Breast epithelium (tissue), 4 donors: ENCODE data around the gene ERP29. TPM values are rescaled to one million over a fixed set of nuclear protein-coding genes. Genes with fewer than 3 reads are reported as not detected.
"Not testable (repeated sequence)": the region's sequence is repeated elsewhere in the genome, so short reads cannot be mapped to it uniquely, and the experiment has no call there.

Experiments
- DNase-seq, 2 donors: peaks; one replicate each; pipeline ENCODE4 v3.0.0-alpha.2; 2019; ENCODE audit warnings: low spot score in 2 of 2
- H3K27ac ChIP-seq, 2 donors: fragments of 200-600 bp; sonication (generic) in 1 of 2; one replicate each; pipeline ENCODE4 v1.5.1; 2016 to 2019; ENCODE audit warnings: mild to moderate bottlenecking in 1 of 2
- H3K27me3 ChIP-seq, 2 donors: fragments of 200-600 bp; sonication (generic) in 1 of 2; one replicate each; pipeline versions ENCODE4 v1.5.1 to v1.6.0; 2017 to 2019; ENCODE audit warnings: control low read depth in 1 of 2, mild to moderate bottlenecking in 1 of 2
- H3K36me3 ChIP-seq: fragments of 200-600 bp; one replicate; pipeline ENCODE4 v1.5.1; 2019
- H3K4me1 ChIP-seq, 2 donors: fragments of 200-600 bp; sonication (generic); one replicate each; pipeline ENCODE4 v1.5.1; 2016 to 2019; ENCODE audit warnings: control low read depth in 1 of 2
- H3K4me3 ChIP-seq, 3 donors: fragments of 200-600 bp; sonication (generic); 1 replicate in 2 of 3; 2 replicates in 1 of 3; pipeline ENCODE4 v1.5.1; 2016 to 2019; ENCODE audit warnings: mild to moderate bottlenecking in 3 of 3, moderate library complexity in 2 of 3
- H3K9me3 ChIP-seq, 2 donors: fragments of 200-600 bp; sonication (generic) in 1 of 2; one replicate each; pipeline ENCODE4 v1.5.1; 2016 to 2019; ENCODE audit warnings: control low read depth in 1 of 2
- POLR2A ChIP-seq: fragments of 450-650 bp; IDR thresholded peaks from one replicate; pipeline ENCODE4 v1.6.1; 2016; ENCODE audit warnings: antibody characterized with exemption, mild to moderate bottlenecking, moderate library complexity
- POLR2AphosphoS5 ChIP-seq, 3 donors: sonication (generic); formaldehyde crosslinking; IDR thresholded peaks; one replicate each; pipeline ENCODE4 v1.6.1; 2017; ENCODE audit warnings: antibody characterized with exemption in 3 of 3
- intact Hi-C: fragments of 100-400 bp; cut with DNase I; formaldehyde crosslinking; loops from one replicate; pipeline ENCODE4 v1.15.1; 2023; ENCODE audit warnings: low total_unique reads
- total RNA-seq, 3 donors: library from RNA; depleted of rRNA; stranded (reverse); fragments of >200 nt; gene quantifications; one replicate each; pipeline ENCODE4 v1.1.0, GENCODE V29; 2016
- TF ChIP-seq, protein P1 (sequence below), 3 donors: fragments of 450-650 bp; IDR thresholded peaks; one replicate each; pipeline ENCODE4 v1.5.1; 2016 to 2017; ENCODE audit warnings: antibody characterized with exemption in 3 of 3, mild to moderate bottlenecking in 3 of 3, moderate library complexity in 3 of 3

ERP29 gene
- total RNA-seq, 3 donors from 2014 or later, result 40.3 to 52.8 (median 41.0) TPM

DNA sequence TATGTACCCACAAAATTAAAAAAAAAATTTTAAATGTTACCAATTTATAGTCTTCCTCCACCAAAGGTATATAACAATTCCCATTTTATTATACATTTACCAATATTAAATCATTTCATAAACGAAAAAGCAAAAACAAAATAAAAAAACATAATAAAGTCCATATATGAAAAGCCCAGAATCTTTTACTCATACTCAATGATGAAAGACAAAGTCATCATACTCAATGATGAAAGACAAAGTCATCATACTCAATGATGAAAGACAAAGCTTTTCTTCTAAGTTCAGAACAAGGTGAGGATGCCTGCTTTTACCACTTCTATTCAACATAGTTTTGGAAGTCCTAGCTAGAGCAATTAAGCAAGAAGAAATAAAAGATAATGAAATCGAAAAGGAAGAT is 28.4 kb upstream of the ERP29 start:
- intact Hi-C loops, result no loop called here
- no peaks in the 10 kb centered on the region for H3K9me3 ChIP-seq
- no peaks in the 10 kb centered on the region for H3K27me3 ChIP-seq
- H3K27ac ChIP-seq, result no peak overlapping the region
- DNase-seq, result no peak
- TF ChIP-seq POLR2A (no peak), POLR2AphosphoS5 (IDR thresholded peaks at IDR 0.05) (no peak)
- TF ChIP-seq, protein P1, sequence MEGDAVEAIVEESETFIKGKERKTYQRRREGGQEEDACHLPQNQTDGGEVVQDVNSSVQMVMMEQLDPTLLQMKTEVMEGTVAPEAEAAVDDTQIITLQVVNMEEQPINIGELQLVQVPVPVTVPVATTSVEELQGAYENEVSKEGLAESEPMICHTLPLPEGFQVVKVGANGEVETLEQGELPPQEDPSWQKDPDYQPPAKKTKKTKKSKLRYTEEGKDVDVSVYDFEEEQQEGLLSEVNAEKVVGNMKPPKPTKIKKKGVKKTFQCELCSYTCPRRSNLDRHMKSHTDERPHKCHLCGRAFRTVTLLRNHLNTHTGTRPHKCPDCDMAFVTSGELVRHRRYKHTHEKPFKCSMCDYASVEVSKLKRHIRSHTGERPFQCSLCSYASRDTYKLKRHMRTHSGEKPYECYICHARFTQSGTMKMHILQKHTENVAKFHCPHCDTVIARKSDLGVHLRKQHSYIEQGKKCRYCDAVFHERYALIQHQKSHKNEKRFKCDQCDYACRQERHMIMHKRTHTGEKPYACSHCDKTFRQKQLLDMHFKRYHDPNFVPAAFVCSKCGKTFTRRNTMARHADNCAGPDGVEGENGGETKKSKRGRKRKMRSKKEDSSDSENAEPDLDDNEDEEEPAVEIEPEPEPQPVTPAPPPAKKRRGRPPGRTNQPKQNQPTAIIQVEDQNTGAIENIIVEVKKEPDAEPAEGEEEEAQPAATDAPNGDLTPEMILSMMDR (IDR thresholded peaks at IDR 0.05), result no peak
- H3K4me1 ChIP-seq, result no peaks in the 10 kb centered on the region
- no peak overlapping the region for H3K4me3 ChIP-seq
- H3K36me3 ChIP-seq, result no peaks in the 10 kb centered on the region

DNA sequence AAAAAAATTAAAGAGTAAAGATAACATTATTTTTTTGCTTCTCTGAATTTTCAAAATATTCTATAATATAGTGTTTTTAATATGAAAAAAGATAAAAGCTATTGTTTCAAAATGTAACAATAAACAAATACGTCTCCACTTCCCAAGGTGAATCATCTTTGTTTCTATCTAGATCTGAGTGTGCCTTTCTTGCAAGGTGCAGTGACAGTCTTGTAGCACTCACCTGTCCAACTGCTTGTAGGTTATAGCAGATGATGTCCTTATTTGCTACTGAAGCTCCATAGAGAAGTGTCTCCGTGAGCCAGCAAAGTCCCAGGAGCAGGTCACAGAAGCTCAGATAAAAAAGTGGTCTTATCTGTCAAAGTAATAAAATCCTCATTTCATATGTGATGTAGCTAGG is 21.7 kb upstream of the ERP29 start:
- Histone ChIP-seq H3K4me3 (no peak overlapping the region), H3K27me3 (no peaks in the 10 kb centered on the region), H3K9me3 (no peaks in the 10 kb centered on the region), H3K36me3 (no peaks in the 10 kb centered on the region), H3K4me1 (no peaks in the 10 kb centered on the region), H3K27ac (no peak overlapping the region)
- intact Hi-C loops, result no loop called here
- no peak for DNase-seq
- no peak for TF ChIP-seq POLR2A
- no peak for TF ChIP-seq POLR2AphosphoS5 (IDR thresholded peaks at IDR 0.05)
- TF ChIP-seq, protein P1 (IDR thresholded peaks at IDR 0.05), result no peak

DNA sequence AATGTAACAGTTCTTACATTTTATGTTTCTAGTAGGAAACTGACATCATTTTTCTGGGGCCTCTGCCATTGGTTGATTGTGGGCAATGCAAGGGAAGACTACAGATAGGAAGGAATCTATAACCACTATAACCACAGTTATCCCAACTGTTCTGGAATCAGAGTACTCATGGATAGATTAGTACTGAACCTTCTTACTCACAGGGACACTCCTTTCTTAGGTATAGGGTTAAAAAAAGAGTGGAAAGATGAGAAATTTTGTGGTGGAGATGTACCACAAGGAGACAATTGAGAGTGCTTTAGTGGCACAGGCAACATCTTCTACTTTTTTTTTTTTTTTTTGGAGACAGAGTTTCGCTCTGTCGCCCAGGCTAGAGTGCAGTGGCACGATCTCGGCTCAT is 21.3 kb upstream of the ERP29 start:
- H3K27ac ChIP-seq, result no peak overlapping the region
- DNase-seq, result no peak
- no peaks in the 10 kb centered on the region for H3K9me3 ChIP-seq
- no peak overlapping the region for H3K4me3 ChIP-seq
- no peaks in the 10 kb centered on the region for H3K36me3 ChIP-seq
- no peaks in the 10 kb centered on the region for H3K27me3 ChIP-seq
- intact Hi-C loops, result no loop called here
- no peak for TF ChIP-seq POLR2A
- TF ChIP-seq, protein P1 (IDR thresholded peaks at IDR 0.05), result no peak
- no peak for TF ChIP-seq POLR2AphosphoS5 (IDR thresholded peaks at IDR 0.05)
- no peaks in the 10 kb centered on the region for H3K4me1 ChIP-seq

DNA sequence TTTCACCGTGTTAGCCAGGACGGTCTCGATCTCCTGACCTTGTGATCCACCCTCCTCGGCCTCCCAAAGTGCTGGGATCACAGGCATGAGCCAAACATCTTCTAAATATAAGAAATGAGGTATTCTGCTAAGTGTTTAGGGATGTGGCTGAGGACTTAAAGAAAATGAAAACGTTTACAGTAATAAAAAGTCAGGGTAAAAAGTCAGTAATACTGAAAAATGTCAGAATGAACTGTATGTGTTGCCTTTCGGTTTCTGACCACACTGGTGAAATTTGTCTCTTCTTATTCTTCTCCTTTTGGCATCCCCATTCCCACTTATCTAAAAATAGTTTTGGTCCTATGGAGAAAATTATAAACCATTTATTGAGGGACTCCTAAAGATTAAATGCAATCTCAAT is 20.8 kb upstream of the ERP29 start:
- Histone ChIP-seq H3K4me1 (no peaks in the 10 kb centered on the region), H3K27ac (no peak overlapping the region), H3K27me3 (no peaks in the 10 kb centered on the region), H3K36me3 (no peaks in the 10 kb centered on the region), H3K4me3 (no peak overlapping the region), H3K9me3 (no peaks in the 10 kb centered on the region)
- TF ChIP-seq, protein P1 (IDR thresholded peaks at IDR 0.05), result no peak
- TF ChIP-seq POLR2AphosphoS5 (IDR thresholded peaks at IDR 0.05), result no peak
- TF ChIP-seq POLR2A, result no peak
- no peak for DNase-seq
- intact Hi-C loops, result no loop called here

DNA sequence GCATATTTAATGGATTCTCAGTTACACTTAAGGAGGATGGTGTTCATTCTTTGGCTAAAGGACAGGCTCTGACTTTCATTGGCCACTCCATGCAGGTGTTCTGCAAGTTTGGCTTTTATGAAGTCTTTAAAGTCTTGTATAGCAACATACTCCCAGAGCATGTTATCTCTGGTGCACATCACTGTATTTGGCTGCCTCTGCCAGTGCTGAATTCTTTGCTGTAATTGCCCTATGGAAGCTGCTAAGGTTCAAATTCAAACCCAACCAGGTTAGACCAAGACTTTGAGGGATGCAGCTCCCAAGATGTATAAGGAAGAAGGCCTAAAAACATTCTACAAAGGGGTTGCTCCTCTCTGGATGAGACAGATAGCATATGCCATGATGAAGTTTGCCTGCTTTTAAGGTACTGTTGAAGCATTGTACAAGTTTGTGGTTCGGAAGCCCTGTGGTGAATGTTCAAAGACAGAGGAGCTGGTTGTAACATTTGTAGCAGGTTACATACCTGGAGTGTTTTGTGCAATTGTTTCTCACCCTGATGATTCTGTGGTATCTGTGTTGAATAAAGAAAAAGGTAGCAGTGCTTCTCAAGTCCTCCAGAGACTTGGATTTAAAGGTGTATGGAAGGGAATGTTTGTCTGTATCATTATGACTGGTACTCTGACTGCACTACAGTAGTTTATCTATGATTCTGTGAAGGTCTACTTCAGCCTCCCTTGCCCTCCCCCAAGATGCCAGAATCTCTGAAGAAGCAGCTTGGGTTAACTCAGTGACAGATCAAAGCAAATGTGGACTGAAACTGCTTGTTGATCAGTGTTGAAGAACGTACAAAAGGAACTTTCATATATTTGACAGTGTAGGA is 19.7 kb upstream of the ERP29 start:
- no peak for DNase-seq
- TF ChIP-seq, protein P1 (IDR thresholded peaks at IDR 0.05), result no peak
- no peak for TF ChIP-seq POLR2A
- no peak for TF ChIP-seq POLR2AphosphoS5 (IDR thresholded peaks at IDR 0.05)
- H3K36me3 ChIP-seq, result no peaks in the 10 kb centered on the region
- no peak overlapping the region for H3K4me3 ChIP-seq
- H3K27ac ChIP-seq, result peak overlapping the region in 1 of 2 donors; percentile 9
- H3K27me3 ChIP-seq, result no peaks in the 10 kb centered on the region
- H3K4me1 ChIP-seq, result no peaks in the 10 kb centered on the region
- intact Hi-C loops, result no loop called here
- no peaks in the 10 kb centered on the region for H3K9me3 ChIP-seq

DNA sequence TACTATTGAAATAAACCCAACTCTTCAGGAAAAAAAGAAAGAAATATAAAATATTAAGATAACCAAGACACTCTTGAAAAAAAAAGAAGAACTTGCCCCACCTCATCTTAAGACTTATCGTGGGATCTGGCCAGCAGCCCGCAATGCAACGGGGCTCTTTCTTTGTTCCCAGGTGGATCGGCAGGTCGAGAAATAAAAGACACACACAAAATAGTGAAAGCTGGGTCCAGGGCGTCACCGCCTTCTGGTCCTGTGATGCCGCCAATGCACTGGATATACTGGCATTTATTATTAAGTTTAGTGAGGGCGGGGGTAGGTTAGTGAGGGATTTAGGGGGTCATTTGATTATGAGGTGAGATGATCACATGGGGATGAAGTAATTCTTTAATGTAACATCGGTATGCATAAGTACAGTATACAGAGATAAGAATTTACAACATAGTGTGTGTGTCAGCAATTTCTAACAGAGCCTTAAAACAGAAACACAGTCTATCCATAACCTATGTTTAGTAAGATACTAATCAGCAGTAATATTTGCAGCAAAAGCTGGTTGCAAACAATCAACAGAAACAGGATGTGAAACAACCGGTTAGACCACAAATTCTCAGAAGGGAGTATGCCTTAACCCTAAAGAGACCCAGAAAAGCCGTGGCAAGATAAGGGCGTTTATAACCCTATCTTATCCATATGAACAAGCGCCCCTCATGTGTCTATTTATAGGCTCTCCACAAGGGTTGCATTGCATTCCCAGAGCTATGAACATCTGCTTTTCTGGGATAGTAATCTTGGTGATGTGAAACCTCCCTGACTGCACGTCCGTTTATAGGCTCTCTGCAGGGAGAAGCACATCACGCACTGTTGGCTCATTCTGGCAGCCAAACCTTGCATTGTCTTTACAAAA is 18.8 kb upstream of the ERP29 start:
- H3K4me1 ChIP-seq, DNase-seq, H3K9me3 ChIP-seq, H3K27ac ChIP-seq, H3K27me3 ChIP-seq, H3K36me3 ChIP-seq, intact Hi-C loops: not testable (repeated sequence)
- peak overlapping the region in 2 of 3 donors; percentile 24 to 25 for H3K4me3 ChIP-seq
